Mammary epithelial cell (primary cell): ENCODE measurements around the gene OR10A7.

Experiments
- CTCF ChIP-seq, 2 donors: IDR thresholded peaks in 1 of 2; conservative IDR thresholded peaks in 1 of 2; 2 replicates each; pipeline ENCODE4 v1.5.1; 2011 to 2012; ENCODE audit warnings: inconsistent platforms in 2 of 2, low read length in 2 of 2, mild to moderate bottlenecking in 2 of 2, control low read depth in 1 of 2, low read depth in 1 of 2; ENCODE audit not compliant: insufficient read depth in 1 of 2; ENCODE audit errors: extremely low read depth in 1 of 2
- EZH2 ChIP-seq: IDR thresholded peaks from 2 replicates; pipeline ENCODE4 v1.6.1; 2012; ENCODE audit warnings: low read length, inconsistent platforms, borderline replicate concordance

- TF ChIP-seq CTCF (conservative IDR thresholded peaks at IDR 0.05 in 1 of 2, IDR thresholded peaks at IDR 0.05 in 1 of 2; ENCODE audit: extremely low read depth in 1 of 2, insufficient read depth in 1 of 2, low read depth in 1 of 2, low read length in 2 of 2), result no peak
- no peak for TF ChIP-seq EZH2
Observed at GRCh38 chr12:55173456-55173855, 47.4 kb upstream of the OR10A7 start.
